ENCODE measurements around the gene MKI67. TPM values are rescaled to one million over a fixed set of nuclear protein-coding genes. Genes with fewer than 3 reads are reported as not detected.

Gene MKI67
- total RNA-seq, 1 experiment from 2014 or later = 151 TPM

DNA sequence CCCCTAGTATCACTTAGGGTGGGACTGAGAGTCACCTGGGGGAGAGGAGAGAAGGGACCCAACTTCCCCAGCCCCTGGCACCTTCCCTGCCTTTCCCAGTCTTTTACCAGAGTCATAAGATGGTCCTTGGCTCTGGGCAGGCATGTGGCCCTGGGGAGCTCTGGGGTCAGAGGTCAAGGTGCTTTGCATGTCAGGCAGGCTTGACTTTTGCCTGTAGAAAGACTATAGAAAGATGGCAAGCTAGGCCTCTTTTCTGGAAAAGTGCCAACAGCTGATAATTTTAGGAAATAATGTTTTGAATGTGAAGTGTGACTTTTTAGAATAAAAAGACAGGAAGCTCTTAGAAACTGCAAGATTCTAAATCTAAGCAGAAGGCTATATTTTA lies 67.5 kb downstream of the MKI67 start:
- TF ChIP-seq TCF7L2 (IDR thresholded peaks at IDR 0.05; ENCODE audit: low read depth, low read length) (no peak), SIN3A (IDR thresholded peaks at IDR 0.05; ENCODE audit: borderline replicate concordance, insufficient read depth, low read depth, low read length) (no peak), POLR2AphosphoS5 (IDR thresholded peaks at IDR 0.05; ENCODE audit: low read depth, low read length) (no peak)
- TF ChIP-seq, protein P1, sequence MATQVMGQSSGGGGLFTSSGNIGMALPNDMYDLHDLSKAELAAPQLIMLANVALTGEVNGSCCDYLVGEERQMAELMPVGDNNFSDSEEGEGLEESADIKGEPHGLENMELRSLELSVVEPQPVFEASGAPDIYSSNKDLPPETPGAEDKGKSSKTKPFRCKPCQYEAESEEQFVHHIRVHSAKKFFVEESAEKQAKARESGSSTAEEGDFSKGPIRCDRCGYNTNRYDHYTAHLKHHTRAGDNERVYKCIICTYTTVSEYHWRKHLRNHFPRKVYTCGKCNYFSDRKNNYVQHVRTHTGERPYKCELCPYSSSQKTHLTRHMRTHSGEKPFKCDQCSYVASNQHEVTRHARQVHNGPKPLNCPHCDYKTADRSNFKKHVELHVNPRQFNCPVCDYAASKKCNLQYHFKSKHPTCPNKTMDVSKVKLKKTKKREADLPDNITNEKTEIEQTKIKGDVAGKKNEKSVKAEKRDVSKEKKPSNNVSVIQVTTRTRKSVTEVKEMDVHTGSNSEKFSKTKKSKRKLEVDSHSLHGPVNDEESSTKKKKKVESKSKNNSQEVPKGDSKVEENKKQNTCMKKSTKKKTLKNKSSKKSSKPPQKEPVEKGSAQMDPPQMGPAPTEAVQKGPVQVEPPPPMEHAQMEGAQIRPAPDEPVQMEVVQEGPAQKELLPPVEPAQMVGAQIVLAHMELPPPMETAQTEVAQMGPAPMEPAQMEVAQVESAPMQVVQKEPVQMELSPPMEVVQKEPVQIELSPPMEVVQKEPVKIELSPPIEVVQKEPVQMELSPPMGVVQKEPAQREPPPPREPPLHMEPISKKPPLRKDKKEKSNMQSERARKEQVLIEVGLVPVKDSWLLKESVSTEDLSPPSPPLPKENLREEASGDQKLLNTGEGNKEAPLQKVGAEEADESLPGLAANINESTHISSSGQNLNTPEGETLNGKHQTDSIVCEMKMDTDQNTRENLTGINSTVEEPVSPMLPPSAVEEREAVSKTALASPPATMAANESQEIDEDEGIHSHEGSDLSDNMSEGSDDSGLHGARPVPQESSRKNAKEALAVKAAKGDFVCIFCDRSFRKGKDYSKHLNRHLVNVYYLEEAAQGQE (IDR thresholded peaks at IDR 0.05; ENCODE audit: insufficient read depth in 1 of 2, low read depth in 2 of 2, low read length in 1 of 2) = no peak
- Histone ChIP-seq H3K27me3 (ENCODE audit: control insufficient read depth, insufficient read depth, low read length) (no peaks in the 10 kb centered on the region; the same call in 1 of the 2 replicates), H3K4me3 (ENCODE audit: low read depth in 2 of 2, low read length in 2 of 2) (no peak overlapping the region), H3K9me3 (ENCODE audit: control insufficient read depth, insufficient read depth, low read depth, low read length) (no peaks in the 10 kb centered on the region), H3K36me3 (ENCODE audit: control insufficient read depth, insufficient read depth, low read length) (no peaks in the 10 kb centered on the region), H3K4me1 (ENCODE audit: control insufficient read depth, insufficient read depth, low read length) (no peaks in the 10 kb centered on the region), H3K27ac (ENCODE audit: low read length) (no peak overlapping the region)
- ChIA-PET POLR2A (no interaction called here), CTCF (interaction anchor here (0.5 kb wide), 1 partner anchor 261 kb away, joined by 5 read pairs; no protein-coding TSS in a partner anchor)
- ATAC-seq (no peak), DNase-seq (ENCODE audit: low read depth, low spot score) (no peak)
- intact Hi-C loops (cut with micrococcal nuclease; ENCODE audit: unreplicated experiment) (no loop called here), in situ Hi-C loops (cut with HindIII; ENCODE audit: low pct_unique_long_range_greater_than_20kb, low sequenced_read_pairs) (no loop called here)
- BruUV-seq (replicated peaks) = no TSS peak

DNA sequence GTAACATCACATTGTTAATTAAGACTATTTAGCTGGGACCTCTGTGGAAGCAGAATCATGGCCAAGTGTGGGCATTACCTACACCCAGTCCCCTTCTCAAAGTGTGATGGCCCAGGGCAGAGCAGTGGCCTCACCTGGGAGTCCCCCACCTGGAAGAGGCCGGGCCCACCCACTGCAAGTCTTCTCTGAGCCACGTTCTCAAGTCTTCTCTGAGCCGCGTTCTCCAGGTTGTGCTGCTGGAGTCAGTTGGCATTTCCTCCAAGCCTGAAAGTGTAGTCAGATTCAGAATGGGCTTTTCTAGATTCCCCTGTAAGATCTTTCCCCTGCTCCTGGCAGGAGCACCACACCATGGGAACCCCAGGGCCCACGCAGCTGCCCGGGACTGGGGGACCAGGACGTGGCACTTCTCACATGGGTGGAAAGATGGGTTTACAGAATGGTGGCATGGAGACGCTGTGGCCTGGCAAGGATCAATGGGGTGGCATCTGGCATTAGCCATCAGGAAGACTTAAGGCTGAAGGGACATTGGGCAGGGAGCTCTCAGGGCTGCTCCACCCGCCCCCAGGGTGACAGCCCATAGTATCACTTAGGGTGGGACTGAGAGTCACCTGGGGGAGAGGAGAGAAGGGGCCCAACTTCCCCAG lies 68.0 kb downstream of the MKI67 start:
- intact Hi-C loops (cut with micrococcal nuclease; ENCODE audit: unreplicated experiment) (no loop called here), in situ Hi-C loops (cut with HindIII; ENCODE audit: low pct_unique_long_range_greater_than_20kb, low sequenced_read_pairs) (no loop called here)
- no TSS peak for BruUV-seq (replicated peaks)
- ChIA-PET POLR2A (no interaction called here), CTCF (no interaction called here)
- no peak overlapping the region for H3K27ac ChIP-seq (ENCODE audit: low read length)
- DNase-seq (ENCODE audit: low read depth, low spot score) (no peak), ATAC-seq (no peak)
- TF ChIP-seq TCF7L2 (IDR thresholded peaks at IDR 0.05; ENCODE audit: low read depth, low read length) (no peak), POLR2AphosphoS5 (IDR thresholded peaks at IDR 0.05; ENCODE audit: low read depth, low read length) (no peak), SIN3A (IDR thresholded peaks at IDR 0.05; ENCODE audit: borderline replicate concordance, insufficient read depth, low read depth, low read length) (no peak)
- TF ChIP-seq, protein P2, sequence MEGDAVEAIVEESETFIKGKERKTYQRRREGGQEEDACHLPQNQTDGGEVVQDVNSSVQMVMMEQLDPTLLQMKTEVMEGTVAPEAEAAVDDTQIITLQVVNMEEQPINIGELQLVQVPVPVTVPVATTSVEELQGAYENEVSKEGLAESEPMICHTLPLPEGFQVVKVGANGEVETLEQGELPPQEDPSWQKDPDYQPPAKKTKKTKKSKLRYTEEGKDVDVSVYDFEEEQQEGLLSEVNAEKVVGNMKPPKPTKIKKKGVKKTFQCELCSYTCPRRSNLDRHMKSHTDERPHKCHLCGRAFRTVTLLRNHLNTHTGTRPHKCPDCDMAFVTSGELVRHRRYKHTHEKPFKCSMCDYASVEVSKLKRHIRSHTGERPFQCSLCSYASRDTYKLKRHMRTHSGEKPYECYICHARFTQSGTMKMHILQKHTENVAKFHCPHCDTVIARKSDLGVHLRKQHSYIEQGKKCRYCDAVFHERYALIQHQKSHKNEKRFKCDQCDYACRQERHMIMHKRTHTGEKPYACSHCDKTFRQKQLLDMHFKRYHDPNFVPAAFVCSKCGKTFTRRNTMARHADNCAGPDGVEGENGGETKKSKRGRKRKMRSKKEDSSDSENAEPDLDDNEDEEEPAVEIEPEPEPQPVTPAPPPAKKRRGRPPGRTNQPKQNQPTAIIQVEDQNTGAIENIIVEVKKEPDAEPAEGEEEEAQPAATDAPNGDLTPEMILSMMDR (IDR thresholded peaks at IDR 0.05) = no peak
- TF ChIP-seq, protein P1 (IDR thresholded peaks at IDR 0.05; ENCODE audit: insufficient read depth in 1 of 2, low read depth in 2 of 2, low read length in 1 of 2) = no peak
- H3K27me3 ChIP-seq (ENCODE audit: control insufficient read depth, insufficient read depth, low read length) = no peaks in the 10 kb centered on the region; the same call in 1 of the 2 replicates
- H3K4me1 ChIP-seq (ENCODE audit: control insufficient read depth, insufficient read depth, low read length) = no peaks in the 10 kb centered on the region
- H3K9me3 ChIP-seq (ENCODE audit: control insufficient read depth, insufficient read depth, low read depth, low read length) = no peaks in the 10 kb centered on the region
- H3K4me3 ChIP-seq (ENCODE audit: low read depth in 2 of 2, low read length in 2 of 2) = no peak overlapping the region
- H3K36me3 ChIP-seq (ENCODE audit: control insufficient read depth, insufficient read depth, low read length) = no peaks in the 10 kb centered on the region

All from Panc1 (cell line).